ENCODE results near the gene AFF3.

Gene AFF3

GRCh38 chr2:99726691-99727090, 415.7 kb downstream of the AFF3 start:
- no peak for DNase-seq

GRCh38 chr2:99725820-99726219, 416.6 kb downstream of the AFF3 start:
- no peak for DNase-seq

GRCh38 chr2:99722476-99722875, 419.9 kb downstream of the AFF3 start:
- DNase-seq, result no peak

DNA sequence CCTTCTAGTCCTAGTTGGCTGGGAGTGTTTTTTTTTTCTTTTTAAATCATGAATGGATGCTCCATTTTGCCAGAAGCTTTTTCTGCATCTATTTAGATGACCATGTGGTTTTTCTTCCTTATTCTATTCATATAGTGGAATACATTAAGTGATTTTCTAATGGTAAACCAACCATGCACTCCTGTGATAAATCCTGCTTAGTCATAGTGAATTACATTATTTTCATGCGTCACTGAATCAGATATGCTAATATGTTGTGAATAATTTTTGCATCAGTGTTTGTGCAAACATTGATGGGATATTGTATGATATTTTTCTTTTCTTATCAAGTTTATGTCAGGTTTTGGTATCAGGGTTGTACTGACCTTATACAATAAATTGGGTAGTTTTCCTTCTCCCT, 423.3 kb downstream of the AFF3 start:
- no peak for DNase-seq

DNA sequence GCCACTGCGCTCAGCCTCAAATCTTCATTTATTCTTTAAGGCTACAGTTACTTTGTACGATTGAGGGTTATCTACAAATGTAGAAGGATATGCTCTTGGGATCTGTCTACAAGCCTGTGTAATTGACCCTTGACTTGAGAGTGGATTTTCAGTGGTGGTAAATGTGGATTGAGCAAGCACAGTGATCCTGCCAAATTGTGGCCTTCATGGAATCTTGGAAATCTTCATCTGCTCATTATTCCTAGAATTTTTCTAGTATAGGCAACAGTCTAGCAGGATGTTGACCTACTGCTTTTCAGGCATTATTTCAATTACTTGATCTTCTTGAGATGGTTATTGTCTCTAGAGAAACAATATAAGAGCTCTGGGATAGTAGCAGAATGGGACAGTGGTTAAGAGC, 426.4 kb downstream of the AFF3 start:
- DNase-seq, result no peak

GRCh38 chr2:99714349-99714748, 428.0 kb downstream of the AFF3 start:
- no peak for DNase-seq

DNA sequence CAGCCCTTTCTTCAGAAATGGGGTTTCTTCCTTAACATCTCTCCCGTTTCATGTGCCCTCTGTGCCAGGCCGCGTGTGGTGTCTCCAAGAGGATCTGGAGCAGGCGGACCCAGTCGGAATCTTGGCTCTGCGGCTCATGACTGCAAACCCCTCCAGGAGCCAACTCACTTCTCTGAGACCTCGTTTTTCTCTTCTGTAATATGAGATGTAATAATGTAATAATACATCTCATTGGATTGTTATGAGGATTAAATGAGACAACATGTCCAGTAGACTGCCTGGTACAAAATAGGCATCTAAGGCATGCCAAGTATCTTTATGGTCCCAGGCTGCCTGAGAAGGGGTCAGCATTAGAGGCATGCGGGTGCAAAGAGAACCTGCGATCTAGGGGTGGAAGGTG, 431.2 kb downstream of the AFF3 start:
- no peak for DNase-seq

DNA sequence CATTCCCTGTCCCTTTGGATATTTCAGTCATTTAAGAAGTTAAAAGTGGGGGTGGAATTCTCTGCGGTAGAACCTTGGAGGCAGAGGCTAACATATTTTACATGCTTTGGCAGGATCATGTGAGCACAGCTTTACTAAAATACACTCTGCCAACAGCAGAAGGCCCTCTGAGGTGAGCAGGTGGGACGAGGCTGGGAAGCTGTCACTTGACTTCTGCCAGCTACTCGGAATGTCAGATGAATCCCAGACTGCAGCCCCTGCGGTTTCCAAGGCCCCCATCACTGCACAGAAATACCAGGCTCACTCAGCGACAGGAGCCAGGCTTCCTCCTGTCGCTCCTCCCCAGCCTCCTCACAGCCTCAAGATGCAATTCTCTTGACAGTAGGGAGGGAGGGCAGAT, 431.7 kb downstream of the AFF3 start:
- no peak for DNase-seq

DNA sequence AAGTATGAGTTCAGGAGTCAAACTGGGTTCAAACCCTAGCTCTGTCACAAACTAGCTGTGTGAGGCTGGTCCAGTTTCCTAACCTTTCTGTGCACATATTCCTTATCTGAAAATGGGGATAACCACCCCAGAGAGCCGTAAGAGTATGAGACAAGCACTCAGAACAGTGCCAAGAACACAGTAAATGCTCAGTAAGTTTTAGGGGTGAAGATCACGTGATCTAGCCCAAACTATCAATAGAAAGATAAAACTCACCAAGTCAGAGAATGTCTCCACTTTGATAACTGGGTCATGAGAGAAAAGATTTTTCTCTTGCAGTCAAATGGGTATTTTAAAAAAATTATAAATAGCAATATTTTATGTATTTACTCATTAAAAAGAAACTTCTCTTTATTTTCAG, 433.2 kb downstream of the AFF3 start:
- DNase-seq, result no peak

DNA sequence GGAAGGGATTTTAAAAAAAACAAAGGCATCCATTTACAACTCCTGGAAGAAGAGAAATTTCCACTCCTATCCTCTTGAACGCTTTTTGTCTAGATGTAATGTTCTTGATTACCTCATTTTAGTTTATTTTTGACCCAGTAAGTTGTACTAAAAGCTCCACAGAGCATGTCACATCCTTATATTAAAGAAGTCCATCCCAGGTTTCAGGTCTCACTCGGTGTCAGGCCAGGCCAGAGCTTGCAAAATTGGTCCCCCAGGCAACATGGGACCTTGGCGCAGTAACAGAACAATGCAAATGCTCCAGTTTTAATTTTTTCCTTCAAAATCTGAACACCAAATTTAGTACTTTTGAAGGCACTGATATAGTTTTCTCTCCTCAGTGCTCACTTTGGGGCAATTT, 434.2 kb downstream of the AFF3 start:
- no peak for DNase-seq

DNA sequence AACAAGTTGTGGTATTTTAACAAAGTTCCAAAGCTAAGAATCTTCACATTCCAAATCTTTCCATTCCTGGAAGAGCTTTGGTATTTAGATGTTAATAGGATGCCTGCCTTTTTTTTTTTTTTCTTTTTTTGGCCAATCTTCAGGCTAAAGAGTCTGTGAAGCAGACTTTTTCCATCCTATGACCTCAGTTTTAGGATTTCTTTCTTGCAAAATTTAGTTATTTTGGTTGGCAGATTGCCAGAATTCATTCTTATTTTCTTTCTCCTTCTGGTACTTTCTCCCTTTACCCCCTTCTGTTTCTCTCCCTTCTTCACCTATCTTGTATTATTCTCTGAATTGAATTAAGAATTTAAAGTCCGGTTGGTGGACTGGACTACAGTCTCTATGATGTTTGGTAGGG, 434.8 kb downstream of the AFF3 start:
- DNase-seq, result no peak

DNA sequence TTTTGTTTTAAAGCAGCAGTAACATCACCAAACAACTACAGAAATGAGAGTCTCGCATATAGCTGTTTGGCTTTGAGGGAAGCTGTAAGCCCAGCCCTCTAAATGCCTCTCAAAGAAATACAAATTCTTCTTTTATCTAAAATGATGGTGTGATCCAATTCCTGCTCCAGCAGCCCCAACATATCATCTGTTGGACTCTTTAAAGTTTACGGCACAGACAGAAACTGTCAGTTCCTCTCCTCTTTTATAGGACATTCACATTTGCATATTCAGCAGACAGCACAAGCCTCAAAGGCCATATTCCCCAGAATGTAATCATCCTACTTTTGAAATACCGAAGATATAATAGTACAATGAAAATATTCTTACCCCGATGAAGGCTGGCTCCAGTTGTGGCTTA, 435.7 kb downstream of the AFF3 start:
- DNase-seq, result no peak

DNA sequence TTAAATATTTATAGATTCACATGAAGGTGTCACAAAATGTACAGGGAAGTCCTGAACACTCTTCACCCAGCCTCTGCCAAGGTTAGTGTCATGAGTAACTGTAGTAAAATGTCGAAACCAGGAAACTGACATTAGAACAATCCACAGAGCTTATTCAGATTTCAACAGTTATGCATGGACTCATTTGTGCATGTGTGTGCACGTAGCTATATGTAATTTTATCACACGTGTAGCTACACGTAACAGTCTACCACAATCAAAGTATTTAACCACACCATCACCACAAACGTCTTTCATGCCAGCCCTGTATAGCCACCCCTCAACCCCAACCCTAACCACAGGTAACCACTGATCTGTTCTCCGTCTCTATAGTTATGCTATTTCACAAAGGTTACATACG, 440.9 kb downstream of the AFF3 start:
- DNase-seq, result no peak

GRCh38 chr2:99700482-99701398, 441.6 kb downstream of the AFF3 start:
- no peak for DNase-seq

GRCh38 chr2:99698896-99699295, 443.5 kb downstream of the AFF3 start:
- no peak for DNase-seq

DNA sequence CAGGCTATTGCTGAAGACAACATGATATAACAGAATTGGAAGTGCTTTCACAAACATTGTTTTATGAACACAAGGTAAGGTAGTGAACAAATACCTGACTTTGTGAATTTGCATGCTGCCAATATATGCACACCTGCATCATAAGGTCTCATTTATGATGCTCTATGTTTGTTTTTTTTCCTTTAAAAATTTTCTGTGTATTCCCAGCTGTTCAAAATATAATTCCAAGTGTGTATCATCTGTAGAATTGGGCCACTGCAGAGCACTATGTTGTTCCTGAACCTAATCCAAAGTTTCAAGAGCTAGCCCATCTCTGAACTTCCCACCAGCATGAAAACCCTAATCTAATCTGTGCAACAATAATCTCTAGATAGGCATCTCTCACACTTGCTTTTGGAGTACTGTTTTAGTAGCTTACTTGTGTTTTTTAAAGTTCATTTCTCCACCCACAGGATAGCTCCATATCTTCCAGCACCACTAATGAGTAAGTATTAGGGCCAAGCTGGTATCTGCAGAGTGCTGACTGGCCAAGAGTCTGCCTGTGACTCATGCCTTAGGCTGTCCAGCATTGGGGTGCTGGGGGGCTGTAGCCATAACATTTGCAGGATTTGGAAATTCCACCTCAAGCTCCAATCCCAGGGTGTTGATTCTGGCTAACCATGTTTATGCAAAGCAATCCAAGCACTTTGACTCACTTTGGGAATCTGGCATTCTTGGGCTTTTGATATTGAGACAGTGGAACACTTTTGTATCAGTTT, 444.4 kb downstream of the AFF3 start:
- no peak for DNase-seq

DNA sequence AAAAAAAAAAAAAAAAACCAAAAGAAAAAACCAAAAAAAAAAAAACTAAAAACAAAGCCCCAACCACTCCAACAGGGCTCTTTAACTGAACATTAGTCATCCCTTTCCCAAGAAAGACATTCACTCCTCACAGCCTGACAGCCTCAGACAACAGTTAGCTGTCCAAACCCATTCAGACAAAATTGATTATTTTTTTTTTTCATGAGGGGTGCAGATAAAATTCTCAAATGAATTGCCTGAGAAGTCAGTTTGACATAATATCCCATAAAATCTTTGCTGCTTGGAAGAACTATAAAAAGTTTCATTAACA, 446.5 kb downstream of the AFF3 start:
- DNase-seq, result no peak

DNA sequence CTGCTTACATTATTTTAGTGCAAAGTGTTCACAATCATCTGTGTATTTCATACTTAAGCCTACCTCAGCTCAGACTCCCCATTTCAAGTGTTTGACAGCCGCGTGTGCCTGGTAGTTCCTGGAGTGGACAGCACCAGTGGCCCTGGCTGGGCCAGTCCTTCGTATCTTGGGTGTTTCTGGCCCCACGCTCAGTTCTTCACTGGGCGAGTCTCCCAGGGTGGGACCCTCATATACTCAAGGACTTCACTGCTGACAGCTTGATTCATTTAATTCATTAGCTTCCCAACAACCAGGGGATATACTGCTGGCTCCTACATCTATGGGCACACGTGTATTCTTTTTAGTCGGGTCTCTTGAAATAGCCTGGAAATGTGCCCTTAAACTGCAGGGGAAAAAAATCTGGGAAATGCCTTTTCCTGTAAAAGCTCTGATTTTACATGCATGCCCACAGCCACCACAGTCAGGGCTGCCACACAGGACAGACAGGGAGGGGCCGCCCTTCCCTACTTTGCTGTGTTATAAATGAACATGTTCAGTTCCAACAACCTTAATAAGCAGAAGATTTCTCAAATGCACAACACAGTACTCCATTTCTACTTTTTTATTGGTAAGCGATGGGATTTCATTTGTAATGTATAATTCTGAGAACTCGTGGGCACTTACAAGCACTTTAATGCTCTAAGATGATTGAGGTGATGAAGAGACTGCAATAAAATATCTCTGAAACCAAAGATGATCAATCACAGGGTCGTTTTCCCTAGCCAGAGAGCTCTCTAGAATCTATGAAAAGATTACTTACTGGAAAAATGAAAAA, 447.1 kb downstream of the AFF3 start:
- DNase-seq, result no peak

DNA sequence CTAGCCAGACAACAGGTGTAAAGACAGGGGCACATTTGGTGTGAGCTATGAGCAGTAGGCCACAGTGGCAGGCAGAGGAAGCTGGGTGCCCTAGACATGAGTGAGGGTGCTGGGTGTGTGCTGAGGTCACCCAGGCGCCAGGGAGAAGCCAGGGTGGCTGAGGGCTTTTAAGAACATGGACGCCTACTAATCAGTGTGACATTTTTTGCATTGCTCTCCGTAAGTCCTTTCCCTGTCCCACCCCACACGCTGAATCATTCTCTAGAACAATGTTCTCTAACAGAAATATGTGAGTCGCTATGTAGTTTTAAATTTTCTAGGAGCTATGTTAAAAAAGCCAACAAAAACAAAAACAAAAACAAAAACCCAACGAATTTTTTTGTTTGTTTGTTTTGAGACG, 448.1 kb downstream of the AFF3 start:
- DNase-seq, result no peak

- DNase-seq, result no peak
Measured at GRCh38 chr2:99692785-99693184, 449.6 kb downstream of the AFF3 start.

DNA sequence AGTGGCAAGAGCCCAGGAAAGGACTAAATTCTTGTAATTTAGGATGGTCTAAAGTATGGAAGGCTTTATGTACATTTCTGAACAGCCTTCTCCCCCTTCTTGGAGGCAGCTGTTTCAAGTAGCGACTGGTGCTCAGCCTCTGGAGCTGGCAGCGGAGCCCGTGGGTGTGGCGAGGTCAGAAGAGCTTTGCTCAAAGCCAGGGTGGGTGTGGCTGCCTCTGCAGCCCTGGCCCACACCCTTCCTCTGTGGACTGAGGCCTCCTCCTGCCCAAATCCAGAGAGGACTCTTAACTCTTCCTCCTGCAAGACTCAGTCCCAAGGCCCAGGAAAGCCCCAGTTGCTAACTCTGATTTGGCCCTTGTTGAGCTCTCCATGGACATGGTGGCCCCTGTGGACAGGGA, 450.5 kb downstream of the AFF3 start:
- DNase-seq, result no peak

- DNase-seq, result no peak
Measured at GRCh38 chr2:99689145-99689742, 453.1 kb downstream of the AFF3 start.

- no peak for DNase-seq
Measured at GRCh38 chr2:99688699-99689098, 453.7 kb downstream of the AFF3 start.

Data from SHP77 treated with DMSO at 0.1 percent for 48 hours (cell line).